Renal cortical epithelial cell (primary cell): ENCODE data around the gene ECEL1. TPM values are rescaled to one million over a fixed set of nuclear protein-coding genes. Genes with fewer than 3 reads are reported as not detected.
"Not testable (repeated sequence)": the region's sequence is repeated elsewhere in the genome, so short reads cannot be mapped to it uniquely, and the experiment has no call there.

Source experiments
- DNase-seq: peaks from one replicate; pipeline ENCODE4 v3.0.0-alpha.2; 2011; ENCODE audit warnings: low read depth
- total RNA-seq: library from RNA; depleted of rRNA; stranded (reverse); fragments of >200 nt; gene quantifications from 2 replicates; pipeline ENCODE4 v1.2.3, GENCODE V29; 2014

Gene ECEL1
- total RNA-seq, 1 donor from 2014 or later, result 0.65 TPM

DNA sequence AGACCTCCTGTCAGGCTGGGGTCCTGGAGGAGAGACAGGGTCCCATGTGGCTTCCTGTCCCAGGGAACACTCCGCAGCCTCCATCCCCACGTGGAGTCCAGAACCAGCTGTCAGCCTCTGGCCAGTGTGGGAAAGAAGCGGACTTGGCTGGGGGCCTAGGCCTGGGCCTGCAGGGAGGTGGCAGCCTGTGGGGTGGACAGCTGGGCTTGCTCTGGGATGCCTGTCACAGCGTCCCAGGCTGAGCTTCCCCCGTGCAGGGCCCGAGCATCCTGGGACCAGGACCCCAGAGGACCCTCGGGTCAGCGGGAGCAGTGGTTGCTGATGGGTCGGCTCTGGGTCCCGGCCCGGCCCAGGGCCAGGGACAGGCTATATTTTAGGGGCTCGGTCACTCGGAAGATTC is 45.2 kb downstream of the ECEL1 start:
- not testable (repeated sequence) for DNase-seq

GRCh38 chr2:232441922-232442321 is 45.7 kb downstream of the ECEL1 start:
- DNase-seq, result not testable (repeated sequence)

DNA sequence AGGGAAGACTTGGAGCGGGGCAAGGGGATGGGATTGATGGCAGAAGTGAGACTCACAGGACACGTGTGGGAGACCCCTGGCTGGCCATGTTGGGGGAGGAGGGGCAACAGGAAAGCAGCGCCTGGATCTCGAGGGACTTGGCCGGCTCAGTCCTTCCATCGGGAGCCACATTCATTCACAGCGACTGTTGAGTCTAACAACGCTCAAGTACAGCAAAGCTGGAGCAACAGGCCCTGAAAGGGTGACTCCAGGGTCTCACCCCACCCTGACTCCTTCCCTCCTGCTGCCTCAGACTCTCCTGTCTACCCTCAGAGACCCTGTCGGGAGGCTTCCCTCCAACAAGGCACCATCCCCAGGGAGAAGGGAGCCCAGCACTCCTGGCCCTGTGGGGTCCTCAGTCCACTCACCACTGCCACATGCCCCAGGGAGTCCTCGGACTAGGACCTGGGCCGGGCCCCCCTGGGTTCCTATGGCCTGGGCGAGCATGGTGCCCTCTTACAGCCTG is 46.4 kb downstream of the ECEL1 start:
- no peak for DNase-seq

GRCh38 chr2:232440220-232441018 is 47.2 kb downstream of the ECEL1 start:
- DNase-seq, result peak; percentile 31

DNA sequence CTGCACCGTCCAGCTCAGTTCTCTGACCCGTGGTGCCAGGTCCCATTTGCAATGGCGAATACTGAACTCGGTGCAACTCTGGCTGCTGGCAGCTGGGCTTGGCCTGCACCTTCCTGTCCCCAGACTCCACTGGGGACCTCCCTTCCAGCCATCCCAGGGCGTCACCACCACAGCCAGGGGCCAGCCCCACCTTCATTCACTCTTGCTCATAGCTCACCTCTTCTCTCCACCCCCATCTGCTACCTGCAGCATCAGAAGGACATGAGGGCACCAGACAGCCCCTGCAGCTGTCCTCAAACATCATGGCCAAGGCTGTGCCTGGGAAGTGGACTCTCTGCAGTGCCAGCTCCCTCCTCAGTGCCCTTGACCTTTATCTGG is 47.9 kb downstream of the ECEL1 start:
- DNase-seq, result no peak

DNA sequence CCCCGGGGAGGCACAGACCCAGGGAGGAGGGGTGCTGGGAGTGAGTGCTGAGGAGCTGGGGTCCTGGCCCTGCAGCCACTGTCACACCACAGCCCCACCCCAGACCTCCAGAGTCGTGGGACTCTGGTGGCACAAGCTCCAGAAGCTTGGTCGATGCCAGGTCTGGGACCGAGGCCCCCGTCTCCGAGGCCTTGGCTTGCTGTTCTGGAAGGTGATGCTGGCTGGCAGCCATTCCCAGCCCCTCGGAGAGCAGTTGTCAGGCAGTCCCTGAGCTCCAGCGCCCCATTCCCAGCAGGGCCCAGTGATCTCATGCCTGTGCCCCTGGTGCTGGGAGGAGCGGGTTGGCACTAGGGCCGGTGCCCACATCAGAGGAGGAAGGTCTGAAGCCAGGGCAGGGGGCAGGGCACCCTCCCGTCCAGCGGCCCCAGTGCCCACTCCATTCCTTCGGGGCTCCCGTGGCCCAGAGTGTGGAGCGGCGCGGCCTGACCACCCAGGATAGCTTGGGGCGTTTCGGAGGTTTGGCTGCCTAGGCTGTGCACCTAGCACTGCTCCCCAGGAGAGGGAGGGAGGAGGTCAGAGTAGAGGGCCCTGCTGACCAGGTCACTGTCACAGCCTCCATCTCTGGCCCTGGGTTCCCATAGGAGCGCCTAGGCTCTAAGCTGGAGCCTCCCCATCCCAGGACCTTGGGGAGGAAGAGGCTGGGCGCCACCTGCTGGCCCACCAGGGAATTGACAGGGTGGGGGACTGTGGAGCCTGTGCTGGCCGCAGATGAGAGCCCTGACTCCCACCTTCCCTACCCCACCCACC is 48.5 kb downstream of the ECEL1 start:
- no peak for DNase-seq

DNA sequence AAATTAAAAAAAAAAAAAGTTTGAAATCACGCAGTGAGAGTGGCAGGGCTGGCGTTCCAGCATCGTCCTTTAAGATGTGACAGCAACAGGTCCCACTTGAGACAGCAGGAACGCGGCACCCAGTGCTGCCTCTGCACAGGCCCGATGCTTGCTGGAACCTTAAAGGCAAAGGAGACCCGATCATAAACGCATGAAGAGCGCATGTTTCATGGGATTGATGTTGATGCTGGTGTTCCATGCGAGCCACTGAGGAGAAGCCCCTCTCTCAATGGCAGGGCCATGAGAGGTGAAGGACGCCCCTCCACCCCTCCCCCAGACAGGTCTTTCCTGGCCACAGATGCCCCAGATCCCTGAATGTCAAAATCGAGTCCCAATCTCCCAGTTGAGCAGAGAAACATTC is 49.5 kb downstream of the ECEL1 start:
- no peak for DNase-seq

DNA sequence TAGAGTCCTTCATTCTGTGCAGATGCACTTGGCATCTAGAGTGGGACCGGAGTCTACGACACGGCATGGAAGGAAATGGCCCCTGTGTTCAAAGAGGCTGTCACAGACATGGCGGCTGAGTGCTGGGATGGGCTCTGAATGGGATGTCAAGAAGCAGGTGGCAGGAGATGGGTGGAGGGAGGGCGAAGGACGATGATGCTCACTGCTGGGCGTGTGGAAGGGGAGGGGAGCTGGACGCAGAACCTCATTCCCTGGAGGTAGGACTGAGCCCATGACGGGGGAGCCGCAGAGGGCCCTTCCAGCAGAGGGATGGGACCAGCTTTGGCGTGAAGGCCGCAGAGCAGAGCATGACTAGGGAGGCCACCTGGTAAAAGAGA is 50.5 kb downstream of the ECEL1 start:
- no peak for DNase-seq

- DNase-seq, result no peak
Measured at GRCh38 chr2:232436381-232437194, 51.0 kb downstream of the ECEL1 start.

- no peak for DNase-seq
Measured at GRCh38 chr2:232435805-232436204, 51.8 kb downstream of the ECEL1 start.

DNA sequence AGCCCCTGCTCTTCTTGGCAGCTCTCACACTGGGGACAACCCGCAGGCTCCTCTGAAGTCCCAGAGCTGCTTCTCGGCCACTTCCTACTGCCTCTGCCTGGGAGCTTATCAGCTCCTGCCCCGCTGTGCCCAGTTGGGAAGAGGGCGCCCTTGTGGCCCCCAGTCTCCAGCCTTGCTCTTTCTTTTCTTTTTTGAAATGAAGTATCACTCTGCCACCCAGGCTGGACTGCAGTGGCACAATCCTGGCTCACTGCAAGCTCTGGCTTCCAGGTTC is 52.3 kb downstream of the ECEL1 start:
- DNase-seq, result no peak

GRCh38 chr2:232434563-232435374 is 52.9 kb downstream of the ECEL1 start:
- no peak for DNase-seq

GRCh38 chr2:232434091-232434490 is 53.5 kb downstream of the ECEL1 start:
- DNase-seq, result no peak

DNA sequence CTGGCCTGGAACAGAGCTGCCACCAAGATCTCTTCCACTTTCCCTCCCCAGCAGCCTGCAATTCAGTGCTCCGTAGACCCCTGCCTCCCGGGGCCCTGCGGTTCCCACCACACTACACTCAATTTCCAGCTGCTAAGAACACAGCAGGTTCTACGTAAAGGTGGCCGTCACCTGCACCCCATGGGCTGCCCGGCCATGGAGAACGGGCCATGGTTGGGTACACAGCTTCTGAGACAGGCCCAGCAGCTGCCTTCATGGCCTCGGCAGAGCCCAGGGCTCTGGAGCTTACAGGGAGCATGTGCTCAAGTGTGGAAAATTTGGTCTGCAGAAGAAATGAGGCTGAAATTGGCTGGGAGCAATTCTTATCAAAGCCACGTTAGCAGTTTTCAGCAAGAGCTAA is 54.0 kb downstream of the ECEL1 start:
- DNase-seq, result not testable (repeated sequence)

- no peak for DNase-seq
Measured at GRCh38 chr2:232432598-232433184, 54.9 kb downstream of the ECEL1 start.

GRCh38 chr2:232431705-232432590 is 55.7 kb downstream of the ECEL1 start:
- no peak for DNase-seq
